Stomach (tissue), 9 donors: Measurements from ENCODE around the gene SENP1. TPM values are rescaled to one million over a fixed set of nuclear protein-coding genes. Genes with fewer than 3 reads are reported as not detected.

Source experiments
- DNase-seq, 2 donors: peaks; one replicate each; pipeline versions ENCODE4 v3.0.0 to v3.0.0-alpha.2; 2013 to 2019
- H3K27ac ChIP-seq, 5 donors: fragments of 200-600 bp in 4 of 5; sonication (generic) in 4 of 5; one replicate each; pipeline ENCODE4 v1.5.1; 2013 to 2019; ENCODE audit warnings: mild to moderate bottlenecking in 1 of 5, moderate library complexity in 1 of 5
- H3K27me3 ChIP-seq, 3 donors: fragments of 200-600 bp; sonication (generic); one replicate each; pipeline ENCODE4 v1.5.1; 2017 to 2019; ENCODE audit warnings: mixed run types in 1 of 3
- H3K36me3 ChIP-seq, 4 donors: fragments of 200-600 bp; sonication (generic); 1 replicate in 3 of 4; 2 replicates in 1 of 4; pipeline ENCODE4 v1.5.1; 2016 to 2019
- H3K4me1 ChIP-seq, 4 donors: fragments of 200-600 bp; sonication (generic); one replicate each; pipeline ENCODE4 v1.5.1; 2016 to 2019
- H3K4me3 ChIP-seq, 4 donors: fragments of 200-600 bp; sonication (generic) in 3 of 4; one replicate each; pipeline ENCODE4 v1.5.1; 2016 to 2019; ENCODE audit warnings: mild to moderate bottlenecking in 1 of 4
- H3K9me3 ChIP-seq, 4 donors: fragments of 200-600 bp; sonication (generic); one replicate each; pipeline ENCODE4 v1.5.1; 2016 to 2019
- CTCF ChIP-seq, 7 experiments: fragments of 450-650 bp in 4 of 7; fragments of 200-600 bp in 3 of 7; sonication (generic) in 3 of 7; IDR thresholded peaks; one replicate each; pipeline ENCODE4 v1.5.1; 2016 to 2019; ENCODE audit warnings: antibody characterized with exemption in 7 of 7, control low read depth in 2 of 7, mild to moderate bottlenecking in 1 of 7
- EP300 ChIP-seq: sonication (generic); formaldehyde crosslinking; IDR thresholded peaks from one replicate; pipeline ENCODE4 v1.6.1; 2017; ENCODE audit warnings: antibody characterized with exemption
- POLR2A ChIP-seq, 4 donors: fragments of 450-650 bp; IDR thresholded peaks; one replicate each; pipeline ENCODE4 v1.6.1; 2016; ENCODE audit warnings: antibody characterized with exemption in 4 of 4, control low read depth in 2 of 4, mild to moderate bottlenecking in 1 of 4, moderate library complexity in 1 of 4
- POLR2AphosphoS5 ChIP-seq, 3 donors: sonication (generic); formaldehyde crosslinking; IDR thresholded peaks; one replicate each; pipeline ENCODE4 v1.6.1; 2016; ENCODE audit warnings: antibody characterized with exemption in 3 of 3
- WGBS, 5 donors: extraction: QIAGEN DNeasy Blood & Tissue Kit in 3 of 5; methylation state at CpG; one replicate each; pipeline versions ENCODE4 v1.1.5 to v1.1.7; 2013 to 2018; 5-methylcytosine and 5-hydroxymethylcytosine counted together
- intact Hi-C: fragments of 100-400 bp; cut with DNase I; formaldehyde crosslinking; loops from one replicate; pipeline ENCODE4 v1.15.1; 2023; ENCODE audit warnings: low total_unique reads
- polyA plus RNA-seq, 3 donors: library from polyadenylated mRNA; stranded (reverse); fragments of 200-250 nt; gene quantifications; one replicate each; pipeline ENCODE4 v1.2.3, GENCODE V29; 2013
- total RNA-seq, 5 donors: library from RNA; depleted of rRNA; stranded (reverse); fragments of >200 nt; gene quantifications; one replicate each; pipeline versions ENCODE4 v1.1.0 to v1.2.3, GENCODE V29; 2014 to 2016
- donor health status: healthy with polysubstance abuse.
- donor health status: Bipolar disorder and iron deficiency.
- donor health status: healthy.

SENP1 gene
- total and polyA plus RNA-seq, 8 donors, result 2.9 to 27.5 (median 10.6) TPM

DNA sequence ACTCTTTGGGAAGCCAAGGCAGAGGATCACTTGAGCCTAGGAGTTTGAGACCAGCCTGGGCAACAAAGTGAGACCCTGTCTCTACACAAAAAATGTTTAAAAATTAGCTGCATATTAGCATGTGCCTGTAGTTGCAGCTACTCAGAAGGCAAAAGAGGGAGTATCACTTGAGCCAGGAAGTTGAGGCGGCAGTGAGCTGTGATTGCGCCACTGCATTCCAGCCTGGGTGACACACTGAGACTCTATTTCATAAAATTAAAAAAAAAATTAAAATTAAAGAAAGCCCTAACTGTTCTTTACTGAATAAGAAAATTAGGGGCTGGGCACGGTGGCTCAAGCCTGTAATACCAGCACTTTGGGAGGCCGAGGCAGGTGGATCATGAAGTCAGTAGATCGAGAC lies 27.0 kb downstream of the SENP1 start:
- no peaks in the 10 kb centered on the region for H3K4me1 ChIP-seq
- H3K4me3 ChIP-seq, result no peak overlapping the region
- WGBS, 5 donors, result 92 to 98% (median 96%) methylated on average over 5 of the region's 5 CpGs
- no peak for TF ChIP-seq CTCF (IDR thresholded peaks at IDR 0.05)
- no peak for TF ChIP-seq EP300
- TF ChIP-seq POLR2A (IDR thresholded peaks at IDR 0.05), result no peak
- TF ChIP-seq POLR2AphosphoS5 (IDR thresholded peaks at IDR 0.05), result no peak
- H3K27ac ChIP-seq, result no peak overlapping the region
- intact Hi-C loops, result no loop called here
- no peak for DNase-seq
- no peaks in the 10 kb centered on the region for H3K9me3 ChIP-seq
- H3K27me3 ChIP-seq, result no peaks in the 10 kb centered on the region
- H3K36me3 ChIP-seq, result peaks cover 22 to 66% (median 61%) of the 10 kb centered on the region in 4 donors

- whole genome bisulfite sequencing, 5 donors, result 90 to 98% (median 95%) methylated on average over 2 of the region's 2 CpGs
- H3K36me3 ChIP-seq, result peaks cover 21 to 68% (median 63%) of the 10 kb centered on the region in 4 donors
- H3K27ac ChIP-seq, result no peak overlapping the region
- no peaks in the 10 kb centered on the region for H3K9me3 ChIP-seq
- intact Hi-C loops, result no loop called here
- H3K4me1 ChIP-seq, result no peaks in the 10 kb centered on the region
- no peak overlapping the region for H3K4me3 ChIP-seq
- TF ChIP-seq CTCF (IDR thresholded peaks at IDR 0.05), result no peak
- TF ChIP-seq EP300, result no peak
- no peak for TF ChIP-seq POLR2AphosphoS5 (IDR thresholded peaks at IDR 0.05)
- no peak for TF ChIP-seq POLR2A (IDR thresholded peaks at IDR 0.05)
- DNase-seq, result no peak
- no peaks in the 10 kb centered on the region for H3K27me3 ChIP-seq
Measured at GRCh38 chr12:48077111-48077510, 28.8 kb downstream of the SENP1 start.

DNA sequence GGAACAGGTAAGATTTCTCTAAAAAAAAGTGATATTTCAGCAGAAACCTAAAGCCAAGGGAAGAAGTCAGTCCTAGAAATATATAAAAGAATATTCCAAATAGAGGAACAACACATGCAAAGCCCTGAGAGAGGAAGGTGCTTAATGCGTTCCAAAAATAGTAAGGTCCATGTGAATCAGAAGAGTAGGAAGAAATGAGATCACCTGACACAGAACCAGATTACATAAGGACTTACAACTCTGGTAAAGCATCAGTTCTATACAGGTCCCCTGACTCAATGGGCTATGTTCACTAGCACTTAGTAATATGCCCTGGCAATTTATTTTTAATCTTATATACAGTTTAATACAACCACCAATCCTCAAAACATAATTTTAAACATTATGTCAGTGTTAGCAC lies 30.0 kb downstream of the SENP1 start:
- DNase-seq, result no peak
- Histone ChIP-seq H3K27ac (no peak overlapping the region), H3K4me1 (no peaks in the 10 kb centered on the region), H3K4me3 (no peak overlapping the region), H3K36me3 (peaks cover 27 to 70% (median 63%) of the 10 kb centered on the region in 4 donors), H3K9me3 (no peaks in the 10 kb centered on the region), H3K27me3 (no peaks in the 10 kb centered on the region)
- TF ChIP-seq EP300 (no peak), CTCF (IDR thresholded peaks at IDR 0.05) (no peak), POLR2AphosphoS5 (IDR thresholded peaks at IDR 0.05) (no peak), POLR2A (IDR thresholded peaks at IDR 0.05) (no peak)
- intact Hi-C loops, result no loop called here
- 70 to 86% (median 79%) methylated on average over 1 of the region's 1 CpG for WGBS, 5 donors

DNA sequence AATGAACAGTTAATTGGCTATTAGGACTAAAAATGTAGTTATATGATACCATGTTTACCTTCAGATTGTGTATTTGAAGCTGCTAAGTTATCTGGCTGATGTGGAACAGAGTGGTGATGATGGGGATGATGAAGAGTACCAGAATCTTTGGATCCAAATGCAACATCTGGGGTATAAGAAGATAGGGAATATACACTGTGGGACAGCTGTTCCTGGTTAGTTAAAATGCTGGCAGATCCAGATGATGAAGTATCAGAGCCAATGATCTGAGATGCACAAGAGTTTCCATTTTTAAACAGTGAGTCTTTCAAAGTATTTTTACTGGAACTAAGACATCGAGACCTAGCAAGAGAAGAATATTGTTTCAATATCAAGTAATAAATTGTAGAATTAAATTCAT lies 31.6 kb downstream of the SENP1 start:
- Histone ChIP-seq H3K36me3 (peaks cover 33 to 72% (median 66%) of the 10 kb centered on the region in 4 donors), H3K4me3 (no peak overlapping the region), H3K4me1 (no peaks in the 10 kb centered on the region), H3K9me3 (no peaks in the 10 kb centered on the region), H3K27me3 (no peaks in the 10 kb centered on the region), H3K27ac (no peak overlapping the region)
- intact Hi-C loops, result no loop called here
- 86 to 95% (median 90%) methylated on average over 1 of the region's 1 CpG for WGBS, 5 donors
- no peak for DNase-seq
- TF ChIP-seq POLR2AphosphoS5 (IDR thresholded peaks at IDR 0.05) (no peak), CTCF (IDR thresholded peaks at IDR 0.05) (no peak), EP300 (no peak), POLR2A (IDR thresholded peaks at IDR 0.05) (no peak)
